Measurements from ENCODE around the gene SLC16A12. TPM values are rescaled to one million over a fixed set of nuclear protein-coding genes. Genes with fewer than 3 reads are reported as not detected.

SLC16A12 gene
- total and polyA plus RNA-seq, 2 donors (not counting 3 experiments of a cell fraction or from before 2014, with no cell fraction given) = not detected

- BruUV-seq (replicated peaks) = no TSS peak
- intact Hi-C loops (cut with micrococcal nuclease) = no loop called here
- no peak overlapping the region for H3K4me2 ChIP-seq (ENCODE audit: insufficient read depth, low read length)
- no peak for TF ChIP-seq JUN (IDR thresholded peaks at IDR 0.05; ENCODE audit: borderline replicate concordance, insufficient read depth, insufficient read length, low read depth)
- dilution Hi-C loops (cut with MboI; ENCODE audit: extremely low pct_ligation_motif_present, low sequenced_read_pairs) = no loop called here
- FAIRE-seq (peak; percentile 43), DNase-seq (ENCODE audit: low read depth, low spot score) (no peak)
- no peak overlapping the region for H3K4me3 ChIP-seq (replicated peaks in 1 of 3; ENCODE audit: insufficient read depth in 1 of 3, low read depth in 1 of 3, low read length in 3 of 3)
- H3K9ac ChIP-seq (replicated peaks; ENCODE audit: extremely low read depth, insufficient read depth, low read length) = no peak overlapping the region
- ChIA-PET POLR2A (no interaction called here), CTCF (no interaction called here)
- H4K20me1 ChIP-seq (replicated peaks; ENCODE audit: control insufficient read depth, extremely low read depth, insufficient read depth, low read length) = no peaks in the 10 kb centered on the region
- H3K27me3 ChIP-seq (ENCODE audit: control insufficient read depth in 2 of 2, insufficient read depth in 2 of 2, low read length in 2 of 2) = no peaks in the 10 kb centered on the region
- no peak overlapping the region for H3K27ac ChIP-seq (ENCODE audit: insufficient read depth, low read depth, low read length)
- no peak overlapping the region for H2AFZ ChIP-seq (ENCODE audit: low read depth, low read length)
- no peaks in the 10 kb centered on the region for H3K36me3 ChIP-seq (ENCODE audit: control insufficient read depth in 2 of 2, extremely low read depth in 1 of 2, insufficient read depth in 2 of 2, low read length in 2 of 2)
- no peaks in the 10 kb centered on the region for H3K79me2 ChIP-seq (ENCODE audit: control insufficient read depth, insufficient read depth, low read length)
- H3K4me1 ChIP-seq (ENCODE audit: control insufficient read depth, extremely low read depth, insufficient read depth, low read length) = peaks cover 4% of the 10 kb centered on the region
- no peaks in the 10 kb centered on the region for H3K9me1 ChIP-seq (replicated peaks; ENCODE audit: control insufficient read depth, extremely low read depth, insufficient read depth, low read length)
- H3K9me3 ChIP-seq (replicated peaks; ENCODE audit: control insufficient read depth, insufficient read depth, low read length) = no peaks in the 10 kb centered on the region
Measured at GRCh38 chr10:89549510-89549909, 14.1 kb upstream of the SLC16A12 start.

GRCh38 chr10:89548673-89549072, 13.3 kb upstream of the SLC16A12 start:
- FAIRE-seq = no peak
- H3K27ac ChIP-seq (ENCODE audit: insufficient read depth, low read depth, low read length) = no peak overlapping the region
- no peak overlapping the region for H3K4me2 ChIP-seq (ENCODE audit: insufficient read depth, low read length)
- intact Hi-C loops (cut with micrococcal nuclease) (no loop called here), dilution Hi-C loops (cut with MboI; ENCODE audit: extremely low pct_ligation_motif_present, low sequenced_read_pairs) (no loop called here)
- no peaks in the 10 kb centered on the region for H3K79me2 ChIP-seq (ENCODE audit: control insufficient read depth, insufficient read depth, low read length)
- H3K27me3 ChIP-seq (ENCODE audit: control insufficient read depth in 2 of 2, insufficient read depth in 2 of 2, low read length in 2 of 2) = no peaks in the 10 kb centered on the region
- H4K20me1 ChIP-seq (replicated peaks; ENCODE audit: control insufficient read depth, extremely low read depth, insufficient read depth, low read length) = no peaks in the 10 kb centered on the region
- POLR2A ChIA-PET = no interaction called here
- no peaks in the 10 kb centered on the region for H3K36me3 ChIP-seq (ENCODE audit: control insufficient read depth in 2 of 2, extremely low read depth in 1 of 2, insufficient read depth in 2 of 2, low read length in 2 of 2)
- TF ChIP-seq GATA2 (IDR thresholded peaks at IDR 0.05; ENCODE audit: insufficient read depth, insufficient read length, low read depth, low read length) (no peak), MYC (IDR thresholded peaks at IDR 0.05; ENCODE audit: low read depth, low read length) (no peak), POLR2A (IDR thresholded peaks at IDR 0.05; ENCODE audit: low read depth, low read length) (no peak), CTCF (IDR thresholded peaks at IDR 0.05; ENCODE audit: extremely low read depth in 1 of 2, insufficient read depth in 1 of 2, low read depth in 1 of 2, low read length in 2 of 2) (no peak), EZH2 (IDR thresholded peaks at IDR 0.05; ENCODE audit: borderline replicate concordance, low read depth, low read length, severe bottlenecking) (no peak), FOS (IDR thresholded peaks at IDR 0.05; ENCODE audit: borderline replicate concordance, insufficient read depth, low read length) (no peak), JUN (IDR thresholded peaks at IDR 0.05; ENCODE audit: borderline replicate concordance, insufficient read depth, insufficient read length, low read depth) (no peak), MAX (IDR thresholded peaks at IDR 0.05; ENCODE audit: insufficient read depth, insufficient read length) (no peak), POLR2AphosphoS5 (IDR thresholded peaks at IDR 0.05; ENCODE audit: insufficient read depth, low read depth, low read length) (no peak)
- H3K4me1 ChIP-seq (ENCODE audit: control insufficient read depth, extremely low read depth, insufficient read depth, low read length) = peaks cover 4% of the 10 kb centered on the region
- no peaks in the 10 kb centered on the region for H3K9me3 ChIP-seq (replicated peaks; ENCODE audit: control insufficient read depth, insufficient read depth, low read length)
- H3K9me1 ChIP-seq (replicated peaks; ENCODE audit: control insufficient read depth, extremely low read depth, insufficient read depth, low read length) = no peaks in the 10 kb centered on the region
- H3K9ac ChIP-seq (replicated peaks; ENCODE audit: extremely low read depth, insufficient read depth, low read length) = no peak overlapping the region
- DNase-seq (ENCODE audit: low read depth, low spot score) = no peak
- no peak overlapping the region for H3K4me3 ChIP-seq (replicated peaks in 1 of 3; ENCODE audit: insufficient read depth in 1 of 3, low read depth in 1 of 3, low read length in 3 of 3)
- CTCF ChIA-PET = no interaction called here
- no peak overlapping the region for H2AFZ ChIP-seq (ENCODE audit: low read depth, low read length)
- BruUV-seq (replicated peaks) = no TSS peak

Measured in endothelial cell of umbilical vein (primary cell).